Left lung (tissue), 10 donors: ENCODE measurements around the gene SMIM32. TPM values are rescaled to one million over a fixed set of nuclear protein-coding genes. Genes with fewer than 3 reads are reported as not detected.

Source experiments
- ATAC-seq: fragments of 200-7000 bp; cut with Tn5 transposase; one replicate; pipeline ENCODE4 v1.9.1; 2020; ENCODE audit warnings: moderate library complexity
- DNase-seq, 4 donors: peaks; one replicate each; pipeline ENCODE4 v3.0.0-alpha.2; 2013 to 2020
- H3K27ac ChIP-seq, 2 donors: fragments of 200-600 bp; sonication (generic) in 1 of 2; one replicate each; pipeline versions ENCODE4 v1.5.0 to v1.8.0; 2020 to 2021
- H3K27me3 ChIP-seq, 2 donors: fragments of 200-600 bp; sonication (generic) in 1 of 2; one replicate each; pipeline versions ENCODE4 v1.5.0 to v1.8.0; 2020 to 2021
- H3K36me3 ChIP-seq, 2 donors: fragments of 200-600 bp; sonication (generic) in 1 of 2; one replicate each; pipeline versions ENCODE4 v1.5.0 to v1.8.0; 2020 to 2021
- H3K4me1 ChIP-seq, 2 donors: fragments of 200-600 bp; one replicate each; pipeline ENCODE4 v1.8.0; 2021
- H3K4me3 ChIP-seq, 2 donors: fragments of 200-600 bp; sonication (generic) in 1 of 2; one replicate each; pipeline versions ENCODE4 v1.5.0 to v1.8.0; 2020 to 2021; ENCODE audit warnings: mild to moderate bottlenecking in 1 of 2
- H3K9me3 ChIP-seq, 2 donors: fragments of 200-600 bp; sonication (generic) in 1 of 2; one replicate each; pipeline versions ENCODE4 v1.5.0 to v1.8.0; 2020 to 2021
- CTCF ChIP-seq, 2 donors: fragments of 200-600 bp; sonication (generic) in 1 of 2; IDR thresholded peaks; one replicate each; pipeline versions ENCODE4 v1.5.0 to v1.8.0; 2021; ENCODE audit warnings: antibody characterized with exemption in 2 of 2
- intact Hi-C, 2 donors: fragments of 100-400 bp; cut with DNase I; formaldehyde crosslinking; loops; one replicate each; pipeline versions ENCODE4 v1.11.2 to v1.14.2; 2022
- polyA plus RNA-seq, 6 donors: library from polyadenylated mRNA; unstranded; fragments of 120-200 nt; gene quantifications; one replicate each; pipeline ENCODE4 v1.2.1, GENCODE V29; 2013; ENCODE audit not compliant: insufficient read length in 6 of 6
- total RNA-seq, 2 donors: library from RNA; stranded (reverse); fragmentation: NEBNext Ultra II Directional; extraction: Animal tissue kit (Norgen Biotek cat#: 25700); gene quantifications; one replicate each; pipeline ENCODE4 v1.2.1, GENCODE V29; 2021
- donor health status: DM: no; HTN: yes; CAD: no.
- donor health status: DM: no; HTN: no; CAD: no.

Gene SMIM32
- total and polyA plus RNA-seq, 8 donors = 0.23 to 0.61 (median 0.49) TPM; not detected in 2

GRCh38 chr5:136186796-136187195 lies 6.2 kb downstream of the SMIM32 start:
- intact Hi-C loops = no loop called here
- DNase-seq (no peak), ATAC-seq (no peak)
- peaks cover 9 to 22% of the 10 kb centered on the region in 2 donors for H3K27me3 ChIP-seq
- no peak overlapping the region for H3K27ac ChIP-seq
- H3K4me3 ChIP-seq = no peak overlapping the region
- TF ChIP-seq CTCF (IDR thresholded peaks at IDR 0.05) = no peak
- H3K4me1 ChIP-seq = peaks cover under 1 to 6% of the 10 kb centered on the region in 2 donors
- H3K36me3 ChIP-seq = peaks cover 0 to 19% of the 10 kb centered on the region in 2 donors
- H3K9me3 ChIP-seq = no peaks in the 10 kb centered on the region

DNA sequence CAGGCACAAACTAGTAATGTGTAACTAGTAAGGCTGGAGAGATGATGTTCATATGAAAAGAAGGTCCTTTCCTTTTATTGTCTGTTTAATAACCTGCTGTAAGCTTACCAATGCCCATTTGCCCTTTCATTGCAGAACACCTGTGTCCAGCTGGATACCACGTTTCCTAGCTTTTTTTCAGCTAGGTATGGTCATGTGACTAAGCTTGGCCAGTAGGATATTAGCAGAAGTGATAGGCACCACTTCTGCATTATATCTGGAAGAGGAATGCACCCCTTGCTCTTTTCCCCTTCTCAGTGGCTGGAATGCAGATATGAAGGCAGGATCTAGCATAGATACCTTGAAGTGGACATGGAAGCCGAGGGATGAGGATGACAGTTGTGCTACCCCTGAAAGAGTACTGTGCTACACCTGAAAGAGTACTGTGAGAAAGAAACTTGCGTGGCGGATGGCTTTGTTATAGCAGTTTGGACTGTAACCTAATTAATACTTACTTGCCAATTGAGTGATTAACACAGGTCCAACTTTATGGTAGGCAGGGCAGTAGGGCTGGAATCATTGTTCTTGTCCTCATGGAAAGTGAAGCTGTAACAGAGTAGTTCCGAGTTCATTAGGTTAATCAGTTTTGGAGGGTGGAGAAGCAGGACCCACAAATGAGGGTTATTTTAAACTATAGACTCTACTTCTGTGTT lies 6.8 kb downstream of the SMIM32 start:
- H3K27ac ChIP-seq = no peak overlapping the region
- ATAC-seq (no peak), DNase-seq (no peak)
- intact Hi-C loops = no loop called here
- no peak overlapping the region for H3K4me3 ChIP-seq
- TF ChIP-seq CTCF (IDR thresholded peaks at IDR 0.05) = no peak
- H3K9me3 ChIP-seq = no peaks in the 10 kb centered on the region
- H3K36me3 ChIP-seq = peaks cover 0 to 19% of the 10 kb centered on the region in 2 donors
- no peaks in the 10 kb centered on the region for H3K4me1 ChIP-seq
- H3K27me3 ChIP-seq = peaks cover 3 to 15% of the 10 kb centered on the region in 2 donors

DNA sequence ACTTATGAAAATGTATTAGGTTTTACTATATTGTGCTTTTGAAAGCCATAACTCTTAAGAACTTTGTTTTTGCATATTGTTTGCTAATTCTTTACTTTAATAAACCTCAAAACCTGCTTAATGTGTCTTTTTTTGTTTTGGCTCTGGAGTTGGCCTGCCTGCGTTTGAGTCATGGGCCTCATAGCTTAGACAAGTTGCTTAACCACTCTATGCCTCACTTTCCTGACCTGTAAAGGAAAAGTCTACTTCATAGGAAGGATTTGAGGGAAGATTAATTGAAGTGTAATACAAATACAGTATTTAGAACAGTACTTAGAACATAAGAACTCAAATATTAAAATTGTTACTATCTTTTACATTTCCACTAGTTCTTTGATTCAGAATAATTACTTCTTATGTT lies 10.3 kb downstream of the SMIM32 start:
- intact Hi-C loops = no loop called here
- ATAC-seq = no peak
- Histone ChIP-seq H3K27ac (no peak overlapping the region), H3K4me3 (no peak overlapping the region), H3K9me3 (no peaks in the 10 kb centered on the region), H3K27me3 (no peaks in the 10 kb centered on the region), H3K4me1 (no peaks in the 10 kb centered on the region), H3K36me3 (peaks cover 0 to 30% of the 10 kb centered on the region in 2 donors)
- DNase-seq = no peak
- no peak for TF ChIP-seq CTCF (IDR thresholded peaks at IDR 0.05)

DNA sequence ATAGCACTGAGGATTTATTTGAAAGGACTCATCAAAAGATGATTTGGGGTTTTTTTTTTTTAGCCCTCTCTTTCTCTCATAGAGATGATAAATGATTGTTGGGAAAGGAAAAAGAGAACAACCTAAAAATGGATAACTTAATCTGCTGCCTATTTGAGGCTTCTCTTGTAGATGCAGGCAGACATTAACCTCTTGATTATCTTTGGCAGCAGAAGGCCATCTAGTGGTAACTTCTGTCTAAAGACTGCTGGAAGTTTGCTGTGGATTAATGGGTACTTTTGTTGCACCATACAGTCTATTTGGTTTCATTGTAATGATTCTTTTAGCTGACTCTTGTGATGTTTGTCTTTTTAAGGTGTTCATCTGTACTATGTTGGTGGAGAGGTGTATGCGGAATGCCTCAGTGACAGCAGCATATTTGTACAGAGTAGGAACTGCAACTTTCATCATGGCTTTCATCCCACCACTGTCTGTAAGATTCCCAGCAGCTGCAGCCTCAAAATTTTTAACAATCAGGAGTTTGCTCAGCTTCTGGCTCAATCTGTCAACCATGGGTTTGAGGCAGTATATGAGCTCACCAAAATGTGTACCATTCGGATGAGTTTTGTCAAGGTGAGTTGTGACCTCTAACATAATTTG lies 18.8 kb downstream of the SMIM32 start:
- Histone ChIP-seq H3K27ac (no peak overlapping the region), H3K4me1 (no peaks in the 10 kb centered on the region), H3K4me3 (no peak overlapping the region), H3K9me3 (no peaks in the 10 kb centered on the region), H3K27me3 (no peaks in the 10 kb centered on the region), H3K36me3 (peaks cover 0 to 61% of the 10 kb centered on the region in 2 donors)
- intact Hi-C loops = loop anchor here in 1 of 2 donors (10.0 kb wide), 1 partner anchor 229 kb away; no protein-coding TSS in a partner anchor
- peak; percentile 37 to 43 for TF ChIP-seq CTCF (IDR thresholded peaks at IDR 0.05)
- peak in 2 of 4 donors; percentile 48 to 53 for DNase-seq
- peak; percentile 84 for ATAC-seq

GRCh38 chr5:136169218-136169617 lies 23.7 kb downstream of the SMIM32 start:
- no peak for TF ChIP-seq CTCF (IDR thresholded peaks at IDR 0.05)
- no peaks in the 10 kb centered on the region for H3K9me3 ChIP-seq
- intact Hi-C loops = no loop called here
- DNase-seq (no peak), ATAC-seq (no peak)
- no peaks in the 10 kb centered on the region for H3K4me1 ChIP-seq
- H3K36me3 ChIP-seq = peaks cover 0 to 43% of the 10 kb centered on the region in 2 donors
- H3K27me3 ChIP-seq = no peaks in the 10 kb centered on the region
- H3K27ac ChIP-seq = no peak overlapping the region
- H3K4me3 ChIP-seq = no peak overlapping the region
